Mammary epithelial cell (primary cell): ENCODE results near the gene SBF1.

Source experiments
- EZH2 ChIP-seq: IDR thresholded peaks from 2 replicates; pipeline ENCODE4 v1.6.1; 2012; ENCODE audit warnings: low read length, inconsistent platforms, borderline replicate concordance
- TF ChIP-seq, protein P1 (sequence below), 2 donors: IDR thresholded peaks in 1 of 2; conservative IDR thresholded peaks in 1 of 2; 2 replicates each; pipeline ENCODE4 v1.5.1; 2011 to 2012; ENCODE audit warnings: inconsistent platforms in 2 of 2, low read length in 2 of 2, mild to moderate bottlenecking in 2 of 2, control low read depth in 1 of 2, low read depth in 1 of 2; ENCODE audit not compliant: insufficient read depth in 1 of 2; ENCODE audit errors: extremely low read depth in 1 of 2

DNA sequence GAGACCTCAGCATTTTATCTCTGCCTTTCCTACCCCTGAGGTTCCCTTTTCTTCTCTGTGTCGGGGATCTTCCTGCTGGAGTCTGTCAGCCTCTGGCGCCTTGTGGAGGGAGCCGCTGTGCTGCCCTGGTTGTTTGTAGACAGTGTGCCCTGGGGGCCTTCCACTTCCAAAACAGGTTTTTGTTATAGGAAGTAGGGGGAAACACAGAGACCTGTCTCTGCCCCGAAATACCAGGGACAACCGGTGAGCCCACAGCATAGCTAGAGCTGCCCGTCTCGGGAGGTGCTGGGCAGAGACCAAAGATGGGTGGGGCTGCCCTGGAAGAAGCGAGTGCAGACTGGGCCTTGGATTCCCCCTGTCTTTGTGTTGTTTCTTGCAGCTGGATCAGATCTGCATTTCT, 41.2 kb upstream of the SBF1 start:
- TF ChIP-seq, protein P1, sequence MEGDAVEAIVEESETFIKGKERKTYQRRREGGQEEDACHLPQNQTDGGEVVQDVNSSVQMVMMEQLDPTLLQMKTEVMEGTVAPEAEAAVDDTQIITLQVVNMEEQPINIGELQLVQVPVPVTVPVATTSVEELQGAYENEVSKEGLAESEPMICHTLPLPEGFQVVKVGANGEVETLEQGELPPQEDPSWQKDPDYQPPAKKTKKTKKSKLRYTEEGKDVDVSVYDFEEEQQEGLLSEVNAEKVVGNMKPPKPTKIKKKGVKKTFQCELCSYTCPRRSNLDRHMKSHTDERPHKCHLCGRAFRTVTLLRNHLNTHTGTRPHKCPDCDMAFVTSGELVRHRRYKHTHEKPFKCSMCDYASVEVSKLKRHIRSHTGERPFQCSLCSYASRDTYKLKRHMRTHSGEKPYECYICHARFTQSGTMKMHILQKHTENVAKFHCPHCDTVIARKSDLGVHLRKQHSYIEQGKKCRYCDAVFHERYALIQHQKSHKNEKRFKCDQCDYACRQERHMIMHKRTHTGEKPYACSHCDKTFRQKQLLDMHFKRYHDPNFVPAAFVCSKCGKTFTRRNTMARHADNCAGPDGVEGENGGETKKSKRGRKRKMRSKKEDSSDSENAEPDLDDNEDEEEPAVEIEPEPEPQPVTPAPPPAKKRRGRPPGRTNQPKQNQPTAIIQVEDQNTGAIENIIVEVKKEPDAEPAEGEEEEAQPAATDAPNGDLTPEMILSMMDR (conservative IDR thresholded peaks at IDR 0.05 in 1 of 2, IDR thresholded peaks at IDR 0.05 in 1 of 2; ENCODE audit: extremely low read depth in 1 of 2, insufficient read depth in 1 of 2, low read depth in 1 of 2, low read length in 2 of 2) = no peak
- TF ChIP-seq EZH2 = no peak
